Activated B cell treated with CpG ODN at 0.5 μM for 24 hours (primary cell): Measurements from ENCODE around the gene GP1BB. TPM values are rescaled to one million over a fixed set of nuclear protein-coding genes. Genes with fewer than 3 reads are reported as not detected.
"Not testable (repeated sequence)": the region's sequence is repeated elsewhere in the genome, so short reads cannot be mapped to it uniquely, and the experiment has no call there.

ENCODE experiments used
- ATAC-seq: fragments of 200-7000 bp; cut with Tn5 transposase; one replicate; pipeline ENCODE4 v1.10.0; 2021; ENCODE audit warnings: low read depth, mild to moderate bottlenecking, moderate library complexity
- CTCF ChIA-PET: fragments of 350-600 bp; sonication (Branson Sonifier 250); formaldehyde crosslinking; loops from one replicate; lab custom pipeline; 2021; ENCODE audit warnings: antibody characterized with exemption; lab: Charles Lee
- POLR2A ChIA-PET: fragments of 350-600 bp; sonication (Branson Sonifier 250); formaldehyde crosslinking; loops from one replicate; lab custom pipeline; 2021; ENCODE audit warnings: antibody characterized with exemption; lab: Charles Lee
- DNase-seq: peaks from one replicate; pipeline ENCODE4 v3.0.0; 2022
- H3K27ac Mint-ChIP-seq: one replicate; pipeline ENCODE4 v1.8.0; 2020; ENCODE audit warnings: mixed read lengths
- H3K27me3 Mint-ChIP-seq: one replicate; pipeline ENCODE4 v1.8.0; 2021; ENCODE audit warnings: mixed read lengths
- H3K36me3 Mint-ChIP-seq: one replicate; pipeline ENCODE4 v1.8.0; 2021; ENCODE audit warnings: low read depth, mixed read lengths
- H3K4me1 Mint-ChIP-seq: one replicate; pipeline ENCODE4 v1.8.0; 2021; ENCODE audit warnings: mixed read lengths
- H3K4me3 Mint-ChIP-seq: one replicate; pipeline ENCODE4 v1.8.0; 2020; ENCODE audit warnings: mild to moderate bottlenecking, mixed read lengths
- H3K9me3 Mint-ChIP-seq: one replicate; pipeline ENCODE4 v1.8.0; 2020; ENCODE audit warnings: mixed read lengths
- CTCF ChIP-seq: fragments of 200-600 bp; IDR thresholded peaks from one replicate; pipeline ENCODE4 v1.8.0; 2022; ENCODE audit warnings: antibody characterized with exemption, mild to moderate bottlenecking
- intact Hi-C: fragments of 100-400 bp; cut with micrococcal nuclease; formaldehyde crosslinking; loops from one replicate; pipeline ENCODE4 v1.15.1; 2024
- total RNA-seq: library from RNA; stranded (reverse); gene quantifications from 2 replicates; pipeline ENCODE4 v1.2.3, GENCODE V29; 2022

Gene GP1BB
- total RNA-seq, result not detected in 2 replicates

- peaks cover 17% of the 10 kb centered on the region for H3K4me1 Mint-ChIP-seq
- peak; percentile 74 for ATAC-seq
- no peaks in the 10 kb centered on the region for H3K36me3 Mint-ChIP-seq
- intact Hi-C loops, result no loop called here
- TF ChIP-seq CTCF, result no peak
- POLR2A ChIA-PET, result no interaction called here
- H3K9me3 Mint-ChIP-seq, result no peaks in the 10 kb centered on the region
- peak; percentile 40 for DNase-seq
- no peak within 1 kb of the TSS for H3K27ac Mint-ChIP-seq
- CTCF ChIA-PET, result no interaction called here
- peak within 1 kb of the TSS; percentile 46 for H3K4me3 Mint-ChIP-seq
- H3K27me3 Mint-ChIP-seq, result peaks cover 44% of the 10 kb centered on the region
Measured at GRCh38 chr22:19723232-19723982, at the start of gene GP1BB. Gene GP1BB, plus strand, starts transcription at chr22:19723539. Its CDS starts 31 bp downstream, at chr22:19723570.

- ATAC-seq, result no peak
- Mint-ChIP-seq H3K27me3 (peaks cover 24% of the 10 kb centered on the region), H3K36me3 (no peaks in the 10 kb centered on the region), H3K4me1 (no peaks in the 10 kb centered on the region), H3K4me3 (no peak overlapping the region), H3K9me3 (no peaks in the 10 kb centered on the region), H3K27ac (no peak overlapping the region)
- CTCF ChIA-PET, result no interaction called here
- POLR2A ChIA-PET, result no interaction called here
- intact Hi-C loops, result no loop called here
- TF ChIP-seq CTCF, result no peak
- DNase-seq, result no peak
Measured at GRCh38 chr22:19673660-19674059, 49.7 kb upstream of the GP1BB start.

- POLR2A ChIA-PET, result no interaction called here
- CTCF ChIA-PET, result no interaction called here
- TF ChIP-seq CTCF, result no peak
- DNase-seq (no peak), ATAC-seq (no peak)
- intact Hi-C loops, result no loop called here
- H3K9me3 Mint-ChIP-seq, result no peaks in the 10 kb centered on the region
- peaks cover 25% of the 10 kb centered on the region for H3K27me3 Mint-ChIP-seq
- no peaks in the 10 kb centered on the region for H3K36me3 Mint-ChIP-seq
- H3K4me1 Mint-ChIP-seq, result no peaks in the 10 kb centered on the region
- no peak overlapping the region for H3K27ac Mint-ChIP-seq
- H3K4me3 Mint-ChIP-seq, result no peak overlapping the region
Measured at GRCh38 chr22:19674129-19674928, 49.0 kb upstream of the GP1BB start.

GRCh38 chr22:19674929-19675253, 48.4 kb upstream of the GP1BB start:
- CTCF ChIA-PET, result no interaction called here
- no peak overlapping the region for H3K4me3 Mint-ChIP-seq
- no peaks in the 10 kb centered on the region for H3K9me3 Mint-ChIP-seq
- intact Hi-C loops, result no loop called here
- H3K4me1 Mint-ChIP-seq, result no peaks in the 10 kb centered on the region
- POLR2A ChIA-PET, result no interaction called here
- no peaks in the 10 kb centered on the region for H3K36me3 Mint-ChIP-seq
- no peak for DNase-seq
- ATAC-seq, result no peak
- no peak for TF ChIP-seq CTCF
- no peak overlapping the region for H3K27ac Mint-ChIP-seq
- H3K27me3 Mint-ChIP-seq, result peaks cover 26% of the 10 kb centered on the region

- Mint-ChIP-seq H3K4me1 (no peaks in the 10 kb centered on the region), H3K36me3 (no peaks in the 10 kb centered on the region), H3K4me3 (no peak overlapping the region), H3K9me3 (no peaks in the 10 kb centered on the region), H3K27me3 (peaks cover 27% of the 10 kb centered on the region), H3K27ac (no peak overlapping the region)
- ChIA-PET POLR2A (no interaction called here), CTCF (no interaction called here)
- intact Hi-C loops, result no loop called here
- TF ChIP-seq CTCF, result no peak
- DNase-seq (no peak), ATAC-seq (no peak)
Measured at GRCh38 chr22:19675428-19675827, 47.9 kb upstream of the GP1BB start.

GRCh38 chr22:19676437-19676836, 46.9 kb upstream of the GP1BB start:
- CTCF ChIA-PET, intact Hi-C loops, POLR2A ChIA-PET, H3K36me3 Mint-ChIP-seq, ATAC-seq, DNase-seq, H3K4me1 Mint-ChIP-seq, H3K9me3 Mint-ChIP-seq, H3K4me3 Mint-ChIP-seq, H3K27ac Mint-ChIP-seq: not testable (repeated sequence)
- H3K27me3 Mint-ChIP-seq, result peaks cover 30% of the 10 kb centered on the region
